A673 (cell line): ENCODE data around the gene EPB41L4A.

Experiments
- EZH2 ChIP-seq: fragments of 200-600 bp; sonication (generic); IDR thresholded peaks from 2 replicates; pipeline ENCODE4 v1.6.1; 2017; ENCODE audit warnings: borderline replicate concordance, low read depth, mild to moderate bottlenecking, mixed read lengths, antibody characterized with exemption, low read length; ENCODE audit not compliant: poor library complexity, severe bottlenecking
- TF ChIP-seq, protein P1 (sequence below): fragments of 300-800, 200-600 bp; sonication (generic); conservative IDR thresholded peaks from 2 replicates; pipeline ENCODE4 v1.5.1; 2017; ENCODE audit warnings: low read depth, mild to moderate bottlenecking, antibody characterized with exemption, low read length, moderate library complexity, mixed read lengths

- TF ChIP-seq, protein P1, sequence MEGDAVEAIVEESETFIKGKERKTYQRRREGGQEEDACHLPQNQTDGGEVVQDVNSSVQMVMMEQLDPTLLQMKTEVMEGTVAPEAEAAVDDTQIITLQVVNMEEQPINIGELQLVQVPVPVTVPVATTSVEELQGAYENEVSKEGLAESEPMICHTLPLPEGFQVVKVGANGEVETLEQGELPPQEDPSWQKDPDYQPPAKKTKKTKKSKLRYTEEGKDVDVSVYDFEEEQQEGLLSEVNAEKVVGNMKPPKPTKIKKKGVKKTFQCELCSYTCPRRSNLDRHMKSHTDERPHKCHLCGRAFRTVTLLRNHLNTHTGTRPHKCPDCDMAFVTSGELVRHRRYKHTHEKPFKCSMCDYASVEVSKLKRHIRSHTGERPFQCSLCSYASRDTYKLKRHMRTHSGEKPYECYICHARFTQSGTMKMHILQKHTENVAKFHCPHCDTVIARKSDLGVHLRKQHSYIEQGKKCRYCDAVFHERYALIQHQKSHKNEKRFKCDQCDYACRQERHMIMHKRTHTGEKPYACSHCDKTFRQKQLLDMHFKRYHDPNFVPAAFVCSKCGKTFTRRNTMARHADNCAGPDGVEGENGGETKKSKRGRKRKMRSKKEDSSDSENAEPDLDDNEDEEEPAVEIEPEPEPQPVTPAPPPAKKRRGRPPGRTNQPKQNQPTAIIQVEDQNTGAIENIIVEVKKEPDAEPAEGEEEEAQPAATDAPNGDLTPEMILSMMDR = no peak
- no peak for TF ChIP-seq EZH2
Observed at GRCh38 chr5:112279082-112279481, 140.0 kb downstream of the EPB41L4A start.
